HuH-7.5 (cell line): Measurements from ENCODE around the gene GPR108.

Experiments
- DNase-seq: peaks from one replicate; pipeline ENCODE4 v3.0.0; 2011; ENCODE audit warnings: low spot score

GPR108 gene

GRCh38 chr19:6707011-6707657, 30.2 kb downstream of the GPR108 start:
- DNase-seq, result no peak

GRCh38 chr19:6706633-6706958, 30.8 kb downstream of the GPR108 start:
- DNase-seq, result no peak

GRCh38 chr19:6705931-6706632, 31.3 kb downstream of the GPR108 start:
- DNase-seq, result no peak

DNA sequence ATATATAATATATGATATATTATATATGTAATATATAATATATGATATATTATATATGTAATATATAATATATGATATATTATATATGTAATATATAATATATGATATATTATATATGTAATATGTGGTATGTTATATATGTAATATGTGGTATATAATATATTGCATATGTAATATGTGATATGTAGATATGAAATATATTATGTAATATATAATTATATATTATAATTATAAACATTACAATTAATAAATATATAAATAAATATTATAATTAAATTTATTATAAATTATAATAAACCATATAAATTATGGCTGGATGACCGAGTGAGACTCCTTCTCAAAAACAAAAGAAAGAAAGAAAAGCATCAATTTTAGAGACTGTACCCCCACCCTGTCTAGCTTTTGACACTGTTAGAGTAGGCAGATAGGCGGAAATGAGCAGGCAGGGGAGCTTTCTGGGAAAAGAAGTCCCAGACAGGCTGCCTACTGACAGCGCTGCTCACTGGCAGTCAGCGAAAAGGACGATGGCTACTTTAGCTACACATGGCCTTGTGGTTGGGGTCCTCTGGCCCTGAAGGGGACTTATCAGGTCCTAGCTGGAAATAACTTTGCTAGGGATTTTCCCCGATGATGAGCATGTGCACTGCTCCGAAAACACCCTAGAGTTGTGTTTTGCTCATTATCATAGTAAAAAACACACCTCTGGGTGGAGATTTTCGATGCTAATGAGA, 36.6 kb downstream of the GPR108 start:
- DNase-seq, result no peak

DNA sequence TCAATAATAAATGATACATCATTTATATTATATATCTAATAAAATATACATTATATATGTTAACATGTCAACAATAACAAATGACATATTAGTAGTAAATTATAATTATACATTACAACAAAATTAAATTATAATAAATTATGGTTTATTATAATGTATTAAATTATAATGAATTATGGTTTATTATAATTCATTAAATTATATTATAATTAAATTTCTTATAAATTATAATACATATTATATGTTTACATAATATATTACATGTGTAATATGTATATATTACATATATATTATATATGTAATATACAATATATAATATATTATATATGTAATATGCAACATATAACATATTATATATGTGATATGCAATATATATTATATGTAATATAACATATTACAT, 37.4 kb downstream of the GPR108 start:
- no peak for DNase-seq

DNA sequence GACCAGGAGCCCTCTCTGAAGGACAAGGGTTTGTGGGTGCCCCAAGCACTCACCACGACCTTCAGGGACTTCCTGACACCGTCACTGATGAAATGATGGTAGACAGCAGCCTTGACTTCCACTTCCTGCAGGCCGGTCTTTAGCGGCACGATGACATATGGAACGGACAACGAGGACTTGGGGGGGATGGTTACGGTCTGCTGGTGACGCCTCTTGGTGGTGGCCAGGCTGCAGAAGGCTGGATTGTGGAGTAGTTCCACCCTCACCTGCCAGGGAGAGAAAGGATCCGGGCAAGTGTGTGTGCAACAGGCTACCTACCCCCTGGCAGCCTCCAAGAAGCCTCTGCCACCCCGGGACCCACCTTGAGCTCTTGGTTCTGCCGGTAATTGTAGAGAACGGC, 40.1 kb downstream of the GPR108 start:
- no peak for DNase-seq

DNA sequence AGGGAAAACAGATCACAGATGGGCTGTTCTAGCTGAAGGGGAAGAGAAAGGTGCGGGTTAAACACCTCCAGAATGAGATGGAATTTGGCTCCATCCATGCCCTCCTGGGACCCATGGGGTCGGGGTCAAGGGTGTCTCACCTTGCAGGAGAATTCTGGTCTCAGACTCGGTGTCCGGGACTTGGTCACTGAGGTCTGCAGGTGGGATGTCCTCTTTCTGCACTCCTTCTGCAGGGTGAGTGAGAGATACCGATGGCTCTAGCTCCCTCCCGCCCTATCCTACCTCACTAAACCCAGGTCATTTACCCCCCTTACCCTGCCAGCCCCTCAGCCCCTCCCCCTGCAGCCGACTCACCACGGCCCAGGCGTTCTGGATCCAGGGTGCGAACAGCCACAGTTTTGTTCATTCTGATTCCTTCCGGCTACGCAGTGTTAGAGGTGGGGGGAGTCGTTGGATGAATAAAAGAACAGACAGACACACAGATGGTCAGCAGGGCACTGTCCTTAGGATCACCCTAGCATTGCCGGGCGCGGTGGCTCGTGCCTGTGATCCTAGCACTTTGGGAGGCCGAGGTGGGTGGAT, 41.0 kb downstream of the GPR108 start:
- no peak for DNase-seq

GRCh38 chr19:6694147-6694815, 43.1 kb downstream of the GPR108 start:
- no peak for DNase-seq

DNA sequence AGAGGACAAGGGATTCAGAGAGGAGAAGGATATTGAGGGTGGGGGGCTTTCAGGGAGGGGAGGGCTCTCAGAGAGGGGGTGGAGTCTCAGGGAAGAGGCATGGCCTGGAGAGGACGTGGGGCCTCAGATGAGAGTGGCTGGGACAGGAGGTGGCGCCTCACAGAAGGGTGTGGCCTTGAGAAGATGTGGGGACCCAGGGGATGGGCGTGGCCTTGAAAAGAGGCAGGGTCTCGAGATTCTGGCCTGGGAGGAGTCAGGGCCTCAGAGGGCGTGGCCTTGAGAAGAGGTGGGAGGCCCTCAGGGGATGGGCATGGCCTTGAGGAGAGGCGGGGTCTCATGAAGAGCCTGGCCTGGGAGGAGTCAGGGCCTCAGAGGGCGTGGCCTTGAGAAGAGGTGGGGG, 43.7 kb downstream of the GPR108 start:
- no peak for DNase-seq

DNA sequence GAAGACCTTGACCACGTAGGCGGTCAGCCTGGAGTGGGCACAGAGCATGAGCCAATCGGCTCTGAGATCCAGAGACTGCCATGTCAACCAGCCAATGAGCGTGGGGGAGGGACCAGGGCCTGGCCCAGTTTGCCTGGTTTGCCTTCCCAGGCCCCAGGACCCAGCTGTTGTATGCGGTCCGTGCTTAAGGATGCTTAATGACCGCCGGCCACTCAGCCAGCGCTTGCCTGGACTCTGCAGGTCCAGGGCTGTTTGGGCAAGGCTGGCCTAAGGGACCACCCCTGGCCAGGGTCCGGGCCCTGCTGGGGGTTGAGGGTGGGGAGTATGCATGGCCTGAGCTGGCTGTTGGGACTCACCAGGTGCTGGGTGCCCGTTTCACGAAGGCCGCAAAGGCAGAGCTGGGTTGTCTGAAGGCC, 44.3 kb downstream of the GPR108 start:
- DNase-seq, result no peak

DNA sequence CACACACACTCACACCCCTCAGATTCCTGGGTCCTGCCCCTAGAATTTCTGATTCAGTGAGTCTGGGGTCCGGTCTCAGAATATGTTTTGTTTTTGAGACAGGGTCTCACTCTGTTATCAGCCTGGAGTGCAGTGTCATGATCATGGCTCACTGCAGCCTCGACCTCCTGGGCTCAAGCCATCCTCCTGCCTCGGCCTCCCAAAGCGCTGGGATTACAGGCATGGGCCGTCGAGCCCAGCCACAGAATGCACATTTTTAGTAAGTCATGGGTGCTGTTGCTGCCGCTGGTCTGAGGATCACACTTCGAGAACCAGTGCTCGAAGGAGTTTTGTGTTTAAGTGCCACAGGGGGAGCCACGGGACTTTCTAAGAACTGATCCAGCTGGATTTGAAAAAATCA, 45.4 kb downstream of the GPR108 start:
- DNase-seq, result no peak

GRCh38 chr19:6691342-6691741, 46.0 kb downstream of the GPR108 start:
- DNase-seq, result no peak

DNA sequence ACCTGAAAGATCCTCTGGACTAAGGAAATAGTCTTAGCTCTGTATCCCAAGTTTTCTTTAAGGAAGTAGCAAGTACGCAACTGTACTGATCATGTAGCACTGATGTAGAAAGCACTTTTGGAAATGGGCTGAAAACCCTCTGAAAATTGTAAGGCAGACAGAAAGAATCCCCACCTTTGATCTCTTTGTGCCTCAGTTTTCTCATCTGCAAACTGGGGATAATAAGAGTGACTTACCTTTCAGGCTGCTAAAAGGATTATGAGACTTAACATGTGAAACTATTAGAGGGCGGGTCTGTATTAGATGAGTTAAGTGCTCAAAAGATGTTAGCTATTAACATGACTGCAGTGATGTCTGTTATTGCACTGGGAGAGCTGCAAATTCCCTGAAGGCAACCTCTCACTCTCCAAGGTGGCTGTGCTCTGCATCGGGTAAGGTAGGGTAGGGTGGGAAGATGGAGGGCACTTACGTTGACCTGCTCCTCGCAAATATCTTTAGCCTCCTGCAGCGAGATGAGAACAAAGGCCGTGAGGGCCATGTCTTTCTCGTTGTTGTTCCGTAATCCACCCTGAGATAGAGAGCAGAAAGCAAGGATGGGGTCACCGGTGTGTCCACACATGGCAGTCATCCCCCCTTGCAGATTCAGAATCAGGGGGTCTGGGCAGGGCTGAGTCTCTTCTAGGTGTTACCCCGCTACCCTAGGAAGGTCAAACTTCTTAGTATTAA, 47.1 kb downstream of the GPR108 start:
- DNase-seq, result no peak

DNA sequence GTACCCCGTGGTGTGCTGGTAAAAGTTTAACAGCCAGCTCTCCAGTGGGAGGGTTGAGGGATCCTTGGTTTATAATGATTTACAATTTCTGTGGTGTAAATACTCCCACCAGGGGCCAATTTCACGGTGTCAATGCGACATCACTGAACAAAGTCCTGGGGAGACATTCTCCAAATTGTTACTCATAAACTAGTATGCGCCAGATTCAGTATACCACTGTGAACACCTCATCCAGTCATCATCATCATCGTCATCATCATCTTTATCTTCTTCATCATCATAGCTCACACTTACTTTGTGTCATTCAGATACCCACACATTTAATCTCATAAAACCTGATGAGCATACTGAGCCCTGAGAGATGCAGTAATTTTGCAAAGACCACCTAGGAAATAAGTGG, 50.3 kb downstream of the GPR108 start:
- no peak for DNase-seq

DNA sequence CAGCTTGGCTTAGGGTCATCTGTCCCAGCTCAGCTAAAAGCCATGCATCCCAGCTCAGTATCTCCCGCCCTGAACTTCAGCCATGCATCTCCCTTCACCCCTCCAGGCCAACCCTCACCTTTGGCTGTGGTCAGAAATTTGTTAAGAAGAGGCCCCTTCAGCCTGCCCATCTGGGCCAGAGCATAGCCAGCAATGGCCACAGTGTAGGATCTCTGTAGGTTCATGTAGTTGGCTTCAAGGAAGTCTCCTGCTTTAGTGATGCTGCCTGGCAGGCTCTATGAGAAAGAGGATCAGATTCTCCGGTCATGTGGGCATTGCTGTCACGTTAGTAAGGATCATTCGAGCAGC, 50.8 kb downstream of the GPR108 start:
- DNase-seq, result no peak

DNA sequence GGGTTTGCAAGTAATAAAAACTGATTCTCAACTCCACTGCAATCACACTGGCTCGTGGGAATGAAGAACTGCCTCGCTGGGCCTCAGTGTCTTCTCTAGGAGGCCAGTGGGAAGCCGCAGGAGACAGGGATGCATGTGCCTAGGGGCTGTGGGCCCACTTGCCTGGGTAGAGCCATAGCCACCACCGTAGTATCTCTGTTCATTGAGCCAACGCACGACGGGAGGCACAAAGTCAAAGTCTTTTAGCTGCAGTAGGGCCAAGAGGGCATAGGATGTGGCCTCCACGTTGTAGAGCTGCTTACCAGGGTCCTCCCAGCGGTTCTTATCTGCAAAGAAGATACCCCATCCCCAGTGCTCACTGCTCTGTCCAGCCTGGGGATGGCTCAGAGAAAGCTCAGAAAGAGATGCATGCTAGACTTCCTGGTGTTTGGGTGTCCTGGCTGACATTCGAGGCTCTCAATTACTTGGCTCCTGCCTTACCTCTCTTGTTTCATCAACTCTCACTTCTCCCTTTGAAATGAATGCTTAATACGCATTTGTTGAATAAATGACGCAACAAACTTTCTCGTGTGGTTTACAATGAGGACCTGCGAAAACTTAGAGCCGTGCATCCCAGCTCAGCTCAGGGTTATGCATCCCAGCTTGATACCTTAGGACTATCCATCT, 51.3 kb downstream of the GPR108 start:
- DNase-seq, result no peak

- no peak for DNase-seq
Observed at GRCh38 chr19:6685482-6685881, 51.9 kb downstream of the GPR108 start.

- DNase-seq, result no peak
Observed at GRCh38 chr19:6683971-6684370, 53.4 kb downstream of the GPR108 start.

DNA sequence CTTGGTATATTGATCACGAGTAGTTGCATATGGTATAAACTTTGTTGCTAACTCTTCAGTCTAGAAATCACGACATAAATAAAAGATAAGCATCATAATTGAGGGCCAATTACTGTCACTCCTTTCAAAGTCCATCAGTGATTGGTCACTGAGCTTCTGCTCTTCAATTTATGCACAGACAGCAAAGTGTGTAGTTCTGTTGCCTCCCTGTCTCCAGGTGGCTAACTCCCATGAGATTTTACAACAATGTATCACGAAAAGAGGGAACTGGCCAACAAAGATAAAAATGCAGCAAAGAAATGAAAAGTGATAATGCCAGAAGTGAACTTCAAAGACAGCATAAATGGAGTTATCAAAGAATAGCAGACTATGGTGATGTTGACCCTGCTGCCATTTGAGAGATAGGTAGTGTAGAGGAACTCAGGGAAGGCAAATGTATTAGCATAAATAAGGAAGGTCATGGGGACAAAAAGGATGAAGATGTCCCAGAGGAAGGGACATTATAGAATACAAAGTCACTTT, 54.7 kb downstream of the GPR108 start:
- DNase-seq, result no peak

DNA sequence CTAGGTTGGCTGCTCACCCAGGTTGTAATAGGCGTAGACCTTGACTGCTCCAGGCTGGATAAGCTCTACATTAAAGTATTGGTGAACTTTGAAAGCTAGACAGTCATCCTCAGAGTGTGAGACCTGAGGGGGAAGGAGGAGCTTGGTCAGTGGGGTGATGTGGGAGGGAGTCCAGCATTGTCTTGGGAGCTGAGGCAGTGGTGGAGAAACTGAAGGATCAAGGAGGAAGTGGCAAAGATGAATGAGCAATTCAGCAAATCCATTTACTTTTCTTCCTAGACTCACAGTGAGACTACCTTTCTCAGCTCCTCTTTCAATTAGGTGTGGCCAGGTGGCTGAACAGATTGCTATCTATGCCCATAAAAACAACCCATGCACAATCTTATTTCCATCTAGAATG, 57.2 kb downstream of the GPR108 start:
- DNase-seq, result no peak
